NK-92 (cell line): ENCODE results near the gene PBX3.
"Not testable (repeated sequence)": the region's sequence is repeated elsewhere in the genome, so short reads cannot be mapped to it uniquely, and the experiment has no call there.

Source experiments
- DNase-seq: peaks from one replicate; lab custom pipeline; 2025; ENCODE audit not compliant: unreplicated experiment; lab: John Stamatoyannopoulos, UW

Gene PBX3

DNA sequence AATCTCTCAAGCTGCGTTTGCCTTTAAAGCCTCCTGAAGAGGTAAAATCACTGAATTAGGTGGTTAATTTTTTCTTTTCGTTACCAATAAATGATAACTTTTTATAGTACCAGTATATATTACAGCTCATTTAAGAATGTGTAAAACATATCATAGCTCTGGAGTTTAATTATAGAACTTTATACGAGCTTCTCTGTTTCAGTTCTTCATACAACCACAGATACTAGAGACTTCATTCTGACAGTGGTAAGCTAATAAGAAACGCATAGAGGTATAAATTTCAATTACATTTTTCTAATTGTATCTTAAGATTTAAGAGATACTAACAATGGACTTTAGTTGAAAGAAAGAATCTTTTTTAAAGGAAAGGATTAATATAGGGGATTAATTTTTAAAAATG, 73.9 kb downstream of the PBX3 start:
- no peak for DNase-seq

DNA sequence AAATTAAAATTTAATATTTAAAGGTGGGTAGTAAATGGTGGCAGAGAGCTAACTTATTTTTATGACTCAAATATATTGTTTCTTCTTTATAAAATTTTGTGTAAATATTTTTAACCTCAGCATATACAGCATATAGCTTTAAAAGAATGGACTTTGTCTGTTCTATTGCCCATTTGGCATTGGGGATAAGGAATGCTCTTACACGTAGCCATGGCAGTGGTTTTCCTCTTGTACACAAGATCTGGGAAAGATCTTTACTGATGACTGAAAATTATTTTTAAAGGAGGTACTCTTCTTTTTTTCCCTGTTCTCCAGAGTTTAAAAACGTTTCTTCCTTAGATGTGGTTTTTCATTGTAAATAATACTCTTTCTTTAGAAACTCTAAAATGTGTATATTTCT, 75.0 kb downstream of the PBX3 start:
- no peak for DNase-seq

DNA sequence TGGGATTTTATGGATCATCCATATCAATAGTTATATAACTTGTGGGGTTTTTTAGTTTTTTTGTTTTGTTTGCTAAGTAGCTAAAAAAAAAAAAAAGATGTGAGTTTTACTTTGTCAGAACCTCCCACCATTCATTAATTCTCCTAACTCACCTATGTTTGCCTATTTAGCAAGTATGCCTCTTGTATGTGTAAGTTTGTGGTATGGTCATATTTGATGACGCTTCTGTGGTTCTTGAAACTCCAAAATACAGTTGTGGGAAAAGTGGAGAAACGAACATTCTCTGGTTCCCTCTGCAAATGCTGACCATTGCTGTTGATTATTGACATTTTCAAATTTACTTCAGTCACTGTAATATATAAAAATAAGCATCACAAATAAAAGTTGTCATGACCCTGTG, 75.7 kb downstream of the PBX3 start:
- DNase-seq: no peak

DNA sequence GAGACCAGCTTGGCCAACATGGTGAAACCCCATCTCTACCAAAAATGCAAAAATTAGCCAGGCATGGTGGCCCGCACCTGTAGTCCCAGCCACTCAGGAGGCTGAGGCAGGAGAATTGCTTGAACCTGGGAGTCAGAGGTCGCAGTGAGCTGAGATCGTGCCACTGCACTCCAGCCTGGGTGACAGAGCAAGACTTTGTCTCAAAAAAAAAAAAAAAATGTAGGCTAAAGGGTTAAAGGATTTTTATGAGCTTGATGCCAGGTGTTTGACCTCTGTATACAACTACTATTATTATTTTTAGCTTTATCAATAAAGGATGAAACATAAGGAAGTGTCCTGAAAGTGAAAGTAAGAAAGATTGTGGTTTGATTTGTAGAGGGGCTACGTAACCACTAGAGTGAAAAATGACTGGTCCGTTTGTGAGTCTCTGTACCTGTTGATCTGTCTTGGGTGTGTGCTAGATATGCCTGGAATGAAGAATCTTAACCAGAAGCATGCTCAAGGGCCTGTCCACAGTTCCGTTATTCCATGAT, 76.8 kb downstream of the PBX3 start:
- DNase-seq: not testable (repeated sequence)

DNA sequence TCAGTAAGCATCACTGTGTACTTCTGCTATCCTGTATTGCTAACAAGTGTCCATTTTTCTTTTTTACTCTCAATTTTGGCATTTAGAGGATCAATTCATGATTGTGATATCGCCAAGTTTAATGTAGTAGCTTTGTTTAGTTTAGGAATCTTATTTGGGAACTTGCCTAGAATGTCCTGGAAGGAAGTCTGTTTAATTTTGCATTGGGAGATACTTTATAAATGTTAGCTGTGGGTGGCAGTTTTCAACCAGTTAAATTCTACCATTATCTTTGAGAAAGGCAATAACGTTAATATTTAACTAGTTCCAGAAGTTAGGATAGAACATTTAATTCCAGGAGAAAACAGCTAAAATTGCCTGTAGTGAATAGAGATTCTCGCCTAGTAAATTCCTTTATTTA, 78.6 kb downstream of the PBX3 start:
- no peak for DNase-seq

DNA sequence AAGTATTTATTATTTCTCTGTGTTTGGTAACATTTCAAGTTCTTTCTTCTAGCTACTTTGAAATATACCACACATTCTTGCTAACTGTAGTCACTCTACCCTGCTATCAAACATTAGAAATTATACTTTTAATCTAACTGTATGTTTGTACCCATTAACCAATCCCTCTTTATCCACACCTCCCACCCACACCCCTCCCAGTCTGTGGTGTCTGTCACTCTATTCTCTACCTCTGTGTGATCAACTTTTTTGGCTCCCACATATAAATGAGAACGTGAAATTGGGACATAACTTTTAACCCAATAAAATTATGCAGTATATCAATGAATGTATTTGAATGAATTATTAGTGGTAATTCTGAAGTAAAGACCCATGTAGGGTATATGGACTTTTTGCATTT, 79.7 kb downstream of the PBX3 start:
- DNase-seq: no peak

DNA sequence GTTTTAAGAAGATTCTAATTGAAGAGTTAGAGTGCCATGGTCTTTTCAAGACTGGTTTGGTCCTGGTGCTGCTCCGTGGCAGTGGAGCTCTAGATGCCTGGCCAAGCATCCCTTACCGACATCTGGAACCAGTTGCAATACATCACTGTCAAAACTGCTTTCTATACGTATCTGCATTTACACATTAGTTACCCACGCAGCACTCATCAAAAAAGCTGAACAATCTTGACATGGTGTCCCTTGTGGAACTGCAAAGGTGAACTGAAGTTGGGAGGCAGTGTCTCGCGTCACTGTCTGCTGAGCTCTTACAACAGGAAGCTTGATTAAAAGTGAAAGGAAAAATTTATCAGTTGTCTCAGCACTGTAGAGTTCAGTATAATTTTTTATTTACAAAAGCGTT, 82.6 kb downstream of the PBX3 start:
- DNase-seq: no peak

DNA sequence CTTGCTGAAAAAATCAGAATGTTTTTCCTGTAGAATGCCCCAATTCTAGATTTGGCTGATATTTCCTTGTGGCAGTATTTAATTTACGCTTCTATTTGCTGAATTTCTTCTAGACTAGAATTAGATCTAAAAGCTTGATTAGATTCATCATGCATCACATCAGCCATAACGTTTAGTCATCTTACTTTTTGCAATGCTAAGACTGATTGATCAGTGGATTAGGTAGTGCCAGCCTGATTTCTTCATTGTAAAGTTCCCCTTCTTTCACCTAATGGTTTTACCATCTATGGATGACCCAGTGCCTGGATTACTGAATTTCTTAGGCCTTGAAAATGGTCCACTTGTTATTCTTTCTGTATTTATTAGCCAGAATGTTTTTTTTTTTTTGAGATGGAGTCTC, 83.9 kb downstream of the PBX3 start:
- no peak for DNase-seq

DNA sequence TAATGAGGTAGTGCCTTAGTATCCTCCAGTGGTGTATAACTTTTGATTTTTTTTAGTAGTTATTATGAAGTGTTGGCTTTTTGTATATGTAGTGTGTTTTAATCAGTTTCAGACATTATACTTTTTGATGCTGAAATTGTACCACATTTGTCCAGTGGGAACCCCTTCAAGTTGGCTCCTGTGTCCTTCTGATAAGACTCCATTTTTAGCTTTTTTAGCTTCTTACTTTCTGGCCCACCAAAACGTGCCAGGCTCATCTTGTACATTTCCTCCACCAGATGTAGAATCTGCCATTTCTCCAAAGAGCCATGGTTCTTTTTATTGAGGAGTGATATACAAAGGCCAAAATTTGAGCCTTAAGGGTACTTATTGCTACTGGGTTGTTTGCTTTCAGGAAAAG, 84.4 kb downstream of the PBX3 start:
- no peak for DNase-seq

DNA sequence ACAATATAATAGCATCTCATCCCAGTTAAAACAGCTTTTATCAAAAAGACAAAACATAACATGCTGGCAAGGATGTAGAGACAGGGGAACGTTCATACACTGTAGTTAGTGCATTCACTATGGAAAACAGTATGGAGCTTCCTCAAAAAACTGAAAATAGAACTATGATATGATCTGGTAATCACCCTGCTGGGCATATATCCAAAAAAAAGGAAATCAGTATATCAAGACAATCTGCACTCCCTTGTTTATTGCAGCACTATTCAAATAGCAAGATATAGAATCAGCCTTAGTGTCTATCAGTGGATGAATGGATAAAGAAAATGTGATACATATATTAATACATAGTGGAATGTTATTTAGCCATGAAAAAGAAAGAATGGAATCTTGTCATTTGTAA, 88.5 kb downstream of the PBX3 start:
- no peak for DNase-seq

DNA sequence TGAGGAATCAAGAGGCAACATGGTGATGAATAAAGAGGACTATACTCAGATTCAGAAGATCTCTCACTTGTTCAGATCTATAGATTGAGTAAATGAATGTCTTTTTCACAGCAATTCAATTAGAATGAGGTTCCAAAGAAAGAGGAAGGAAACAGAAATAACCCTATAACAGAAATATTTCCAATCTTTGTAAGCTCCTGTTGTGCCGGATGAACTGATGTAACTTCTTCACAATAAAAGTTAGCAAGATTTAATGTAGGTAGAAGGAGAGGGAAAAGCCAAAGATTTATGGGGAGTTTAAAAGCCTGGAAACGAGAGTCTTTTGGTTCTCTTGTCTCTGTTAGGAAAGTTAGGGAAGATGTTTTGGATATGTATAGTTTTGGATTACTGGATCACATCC, 92.1 kb downstream of the PBX3 start:
- no peak for DNase-seq

DNA sequence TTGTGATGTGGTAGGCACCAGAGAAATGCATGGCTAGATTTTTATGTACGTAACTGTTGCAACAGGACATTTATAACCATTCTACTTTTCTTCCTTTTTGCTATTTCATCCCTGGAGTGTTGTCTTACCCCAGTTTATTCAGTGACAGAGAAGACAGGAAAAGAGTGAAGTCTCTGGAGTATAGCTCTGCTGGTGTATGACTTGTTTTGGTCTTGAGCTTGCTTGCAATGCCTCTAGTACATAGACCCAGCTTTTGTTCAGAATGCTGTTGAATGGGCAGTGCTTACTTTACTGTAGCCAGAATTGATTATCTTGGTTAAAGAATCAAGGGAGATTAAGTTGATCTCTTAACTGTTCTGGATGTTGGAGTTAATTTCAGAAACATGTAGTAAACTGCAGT, 94.3 kb downstream of the PBX3 start:
- no peak for DNase-seq

DNA sequence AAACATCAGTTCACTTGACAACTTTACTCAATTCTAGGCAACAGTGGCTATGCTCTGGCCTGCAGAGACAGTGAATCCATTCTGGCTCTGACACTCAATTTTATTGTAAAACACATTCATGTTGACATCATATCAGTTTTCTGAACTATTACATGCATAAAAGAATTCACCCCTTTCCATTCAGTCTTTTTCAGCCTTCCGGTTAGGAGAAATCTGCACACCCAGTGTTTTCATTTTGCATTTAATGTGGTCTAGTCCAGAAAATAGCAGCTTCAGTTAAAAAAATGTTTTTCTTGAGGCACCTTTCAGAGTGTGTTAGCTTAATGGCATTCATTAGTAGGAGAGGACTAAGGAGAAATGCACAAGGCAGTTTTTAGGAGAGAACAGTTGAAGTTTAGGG, 95.1 kb downstream of the PBX3 start:
- no peak for DNase-seq

DNA sequence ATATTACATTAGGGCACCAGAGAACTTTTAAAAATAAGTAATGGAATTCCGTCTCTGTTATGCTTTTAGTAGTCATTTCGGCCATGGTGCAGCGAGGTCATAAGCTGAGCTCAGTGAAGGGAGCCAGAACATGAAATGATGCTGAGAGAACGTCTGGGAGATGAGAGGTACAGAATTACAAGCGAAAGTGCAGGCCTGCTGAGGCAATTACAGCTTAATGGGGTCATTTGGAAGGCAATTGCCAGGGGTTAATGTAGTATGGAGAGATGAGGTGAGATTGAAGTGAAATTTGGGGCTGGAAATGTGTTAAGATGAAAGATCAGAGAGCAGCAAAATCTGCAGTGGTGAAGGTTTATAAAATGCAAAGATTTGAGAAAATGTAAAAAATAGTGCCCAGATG, 96.5 kb downstream of the PBX3 start:
- no peak for DNase-seq

DNA sequence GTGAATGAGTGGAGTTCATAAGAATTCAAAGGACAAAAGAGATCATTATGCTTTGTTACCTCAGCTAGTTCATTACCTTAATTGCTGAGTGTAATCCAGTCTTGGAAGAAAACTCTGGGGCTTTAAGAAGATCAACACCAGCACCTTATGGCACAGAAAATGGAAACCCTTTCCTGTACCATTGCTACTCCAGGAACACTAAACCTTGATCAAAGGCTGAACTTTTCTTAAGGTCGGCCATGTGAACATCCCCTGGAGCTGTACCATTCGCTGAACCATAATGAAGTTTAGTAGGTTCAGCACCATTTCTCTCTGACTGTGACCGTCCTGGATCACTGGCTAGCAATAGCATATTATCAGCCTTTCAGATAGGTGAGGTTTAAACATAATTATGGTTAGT, 97.4 kb downstream of the PBX3 start:
- no peak for DNase-seq

DNA sequence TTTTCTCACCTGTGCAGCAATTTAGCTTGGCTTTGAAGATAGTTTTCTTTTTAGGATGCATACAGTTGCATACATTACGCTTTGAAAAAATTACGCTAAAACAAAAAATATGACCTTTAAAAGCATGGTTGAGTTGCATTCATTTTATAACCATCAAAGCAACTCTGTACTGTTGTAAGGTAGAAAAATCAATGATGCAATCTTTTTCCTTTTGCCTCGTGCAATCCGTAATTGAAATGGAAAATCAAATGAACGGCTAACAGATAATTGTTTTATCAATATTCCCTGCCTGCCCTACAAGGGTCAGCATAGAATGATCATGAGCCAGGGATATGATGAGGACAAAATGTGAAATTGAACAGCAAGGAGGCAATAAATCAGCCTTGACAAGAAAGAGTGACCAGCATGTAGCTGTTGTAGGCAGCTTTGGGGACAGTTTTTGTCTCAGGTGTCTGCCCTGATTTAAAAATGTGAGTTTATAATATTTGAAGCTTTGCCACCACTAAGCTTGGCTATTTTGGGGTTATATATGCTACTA, 98.2 kb downstream of the PBX3 start:
- no peak for DNase-seq

DNA sequence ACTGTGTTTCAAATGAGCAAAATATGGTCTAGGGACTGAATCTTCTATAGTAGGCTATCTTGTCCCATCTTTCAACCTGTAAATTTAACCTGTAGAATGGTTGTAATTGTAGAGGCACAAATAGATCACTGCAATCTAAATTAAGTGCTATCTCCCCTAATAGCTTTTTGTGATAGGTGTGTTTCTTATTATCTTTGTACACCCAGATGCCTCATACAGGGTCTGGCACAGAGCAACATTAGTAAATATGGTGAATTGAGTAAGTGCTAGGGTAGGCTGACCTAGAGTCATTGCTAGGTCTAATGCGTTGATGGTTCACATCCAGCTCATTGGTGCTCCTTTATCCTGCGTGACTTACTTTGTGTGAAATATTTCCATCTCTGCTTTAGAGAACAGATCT, 100.6 kb downstream of the PBX3 start:
- no peak for DNase-seq

DNA sequence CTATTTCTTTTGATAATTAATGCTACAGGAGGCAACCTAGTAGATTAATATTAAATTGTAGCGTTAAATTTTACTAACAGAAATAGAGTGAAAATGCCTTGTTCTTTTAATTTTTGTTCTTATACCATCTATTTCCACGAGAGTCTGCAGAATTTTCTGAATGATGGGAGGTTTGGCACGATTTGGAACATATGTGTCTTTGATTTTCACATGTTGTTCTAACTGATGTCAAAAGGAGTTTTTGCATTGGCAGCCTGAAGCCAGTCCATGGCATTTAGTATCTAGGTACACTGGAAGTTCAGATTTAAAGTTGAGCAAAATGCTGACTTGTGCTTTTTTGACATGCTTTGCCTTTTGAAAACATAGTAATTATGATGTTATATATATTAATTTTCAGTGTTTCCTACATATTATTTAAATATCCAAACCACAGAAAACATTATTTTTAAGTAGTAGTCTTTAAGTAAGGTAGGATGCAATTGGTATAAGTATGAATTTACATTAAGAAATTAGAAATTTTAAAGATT, 103.0 kb downstream of the PBX3 start:
- no peak for DNase-seq

DNA sequence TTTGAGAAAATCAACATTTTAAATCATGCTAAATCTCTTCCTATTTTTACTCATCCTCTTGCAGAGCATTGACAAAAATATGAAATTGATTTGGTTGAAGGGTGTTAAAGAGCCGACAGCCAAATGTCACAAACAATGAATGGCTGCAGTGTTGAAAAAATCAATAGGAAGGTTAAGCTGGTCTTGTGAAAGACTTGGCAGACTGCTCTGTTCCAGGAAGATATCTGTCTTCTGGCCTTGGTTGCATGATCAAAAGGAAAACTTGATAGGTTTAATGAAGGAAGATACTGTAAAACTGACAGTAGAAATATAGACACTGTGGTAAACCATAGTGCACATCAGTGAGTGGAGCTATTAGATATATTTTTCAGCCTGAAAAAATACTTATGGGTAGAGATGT, 103.6 kb downstream of the PBX3 start:
- DNase-seq: no peak

DNA sequence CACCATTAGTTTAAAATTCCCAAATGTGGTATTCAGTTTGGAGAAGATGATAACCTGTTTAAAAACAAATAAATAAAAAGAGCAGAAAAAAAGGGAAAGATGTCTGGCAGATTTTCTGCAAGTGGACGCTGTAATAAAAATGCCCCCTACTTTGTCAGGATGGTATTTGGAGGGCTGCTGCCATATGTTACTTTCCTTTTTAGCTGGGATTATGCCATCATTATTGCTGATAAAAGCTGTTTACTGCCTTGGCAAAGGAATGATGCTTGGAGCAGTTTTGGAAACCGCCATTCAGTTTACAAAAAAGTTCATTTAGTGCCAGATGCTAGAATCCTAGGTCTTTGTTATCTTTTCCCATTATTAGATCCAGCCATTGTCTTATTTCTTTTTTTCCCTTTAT, 104.8 kb downstream of the PBX3 start:
- DNase-seq: no peak

DNA sequence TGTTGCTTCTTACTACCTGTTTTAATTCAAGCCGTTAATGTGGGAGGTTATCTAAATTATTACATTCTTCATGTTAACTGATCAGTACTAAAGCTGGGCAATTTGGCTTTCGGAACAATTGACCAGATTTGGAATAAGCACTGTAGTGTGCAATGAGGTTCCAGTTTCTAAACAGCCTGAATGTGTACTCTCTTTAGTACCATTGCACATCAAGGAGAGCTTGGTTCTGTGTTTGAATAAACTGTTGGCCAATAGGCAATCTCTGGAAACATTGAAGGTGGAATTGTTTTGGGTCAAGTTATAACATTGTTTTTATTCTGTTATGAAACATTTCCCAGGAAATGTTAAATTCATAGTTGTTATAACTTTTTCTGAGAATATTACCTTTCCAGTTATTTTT, 105.2 kb downstream of the PBX3 start:
- DNase-seq: no peak

DNA sequence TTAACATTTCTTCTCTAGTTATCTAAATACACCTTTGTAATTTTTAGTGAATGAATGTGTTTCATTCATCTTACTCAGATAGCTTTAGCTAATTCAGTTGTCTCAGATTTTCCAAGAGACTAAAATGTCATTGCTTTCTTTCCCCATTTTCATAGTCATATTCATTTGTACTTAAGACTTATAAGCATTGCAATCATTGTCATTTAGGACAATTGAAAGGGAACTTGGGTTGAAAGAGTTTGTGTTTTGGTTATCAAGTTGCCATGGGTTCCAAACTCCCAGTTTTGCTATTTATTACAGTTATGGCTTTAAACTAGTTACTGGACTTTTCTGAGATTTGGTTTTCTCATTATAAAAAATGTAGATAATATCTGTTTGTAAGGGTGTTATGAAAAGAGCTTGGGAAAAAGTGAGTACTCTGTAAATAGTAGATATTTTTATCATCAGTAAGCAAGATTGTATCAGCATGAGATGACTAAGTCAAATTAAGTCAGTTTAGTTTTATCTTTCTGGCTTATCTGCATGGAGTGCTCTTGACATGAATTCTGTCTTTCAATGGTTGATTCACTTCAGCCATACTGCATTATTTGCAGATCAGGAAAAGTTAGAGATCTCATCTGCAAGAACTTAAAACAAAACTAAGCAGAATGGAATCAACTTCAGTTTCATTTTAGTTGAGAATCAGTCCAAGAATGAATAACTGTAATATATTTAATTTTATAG, 107.5 kb downstream of the PBX3 start:
- no peak for DNase-seq

DNA sequence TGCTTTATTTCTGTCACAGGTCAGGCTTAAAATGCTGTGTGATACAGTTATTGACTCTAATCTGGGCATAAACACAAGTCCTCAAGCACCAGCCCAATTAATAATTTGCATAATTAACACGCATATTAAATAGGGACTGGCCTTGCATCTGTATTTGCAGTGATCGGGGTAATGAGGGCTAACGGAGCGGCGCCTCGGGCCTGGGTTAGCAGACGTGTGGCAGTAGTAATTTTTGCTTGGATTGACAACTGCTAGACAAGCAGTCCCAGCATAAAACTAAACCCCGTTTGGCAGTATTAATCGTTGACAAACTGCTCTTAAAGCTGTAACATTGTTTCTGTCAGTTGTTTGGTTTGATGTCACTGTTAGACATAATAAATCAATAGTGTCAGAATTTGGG, 109.2 kb downstream of the PBX3 start:
- DNase-seq: no peak
